Endometrium (tissue), 2 donors: Measurements from ENCODE around the gene GBE1.
A peak's percentile ranks its signal among the peaks of the same experiment; 100 is the strongest.
"Not testable (repeated sequence)": the region's sequence is repeated elsewhere in the genome, so short reads cannot be mapped to it uniquely, and the experiment has no call there.

Experiments used
- FAIRE-seq: peaks from 2 replicates; lab custom pipeline; 2012; peaks lifted over from hg19 to GRCh38; lab: Jason Lieb, UNC
- donor health status: control.
- donor health status: control.

GBE1 gene

GRCh38 chr3:81753416-81754027 is 7.9 kb downstream of the GBE1 start:
- FAIRE-seq: no peak

- no peak for FAIRE-seq
Observed at GRCh38 chr3:81752604-81753003, 8.8 kb downstream of the GBE1 start.

GRCh38 chr3:81749265-81749664 is 12.2 kb downstream of the GBE1 start:
- no peak for FAIRE-seq

- FAIRE-seq: not testable (repeated sequence)
Observed at GRCh38 chr3:81747280-81747679, 14.2 kb downstream of the GBE1 start.

- no peak for FAIRE-seq
Observed at GRCh38 chr3:81744366-81744765, 17.1 kb downstream of the GBE1 start.

- peak; percentile 89 for FAIRE-seq
Observed at GRCh38 chr3:81743096-81744025, 18.1 kb downstream of the GBE1 start.

- FAIRE-seq: no peak
Observed at GRCh38 chr3:81742581-81742980, 18.9 kb downstream of the GBE1 start.

- FAIRE-seq: no peak
Observed at GRCh38 chr3:81741216-81741615, 20.2 kb downstream of the GBE1 start.

GRCh38 chr3:81740731-81741130 is 20.7 kb downstream of the GBE1 start:
- FAIRE-seq: no peak

GRCh38 chr3:81735334-81735733 is 26.1 kb downstream of the GBE1 start:
- FAIRE-seq: no peak

GRCh38 chr3:81734742-81735141 is 26.7 kb downstream of the GBE1 start:
- no peak for FAIRE-seq

- no peak for FAIRE-seq
Observed at GRCh38 chr3:81732642-81733041, 28.8 kb downstream of the GBE1 start.

GRCh38 chr3:81728766-81729544 is 32.5 kb downstream of the GBE1 start:
- FAIRE-seq: no peak

- FAIRE-seq: no peak
Observed at GRCh38 chr3:81726735-81727134, 34.7 kb downstream of the GBE1 start.

- FAIRE-seq: peak; percentile 46
Observed at GRCh38 chr3:81726132-81726531, 35.3 kb downstream of the GBE1 start.

GRCh38 chr3:81723732-81724313 is 37.6 kb downstream of the GBE1 start:
- FAIRE-seq: peak; percentile 33

- no peak for FAIRE-seq
Observed at GRCh38 chr3:81718311-81718710, 43.1 kb downstream of the GBE1 start.

GRCh38 chr3:81716870-81717509 is 44.5 kb downstream of the GBE1 start:
- no peak for FAIRE-seq

GRCh38 chr3:81713031-81713430 is 48.4 kb downstream of the GBE1 start:
- no peak for FAIRE-seq

- FAIRE-seq: no peak
Observed at GRCh38 chr3:81709606-81710005, 51.8 kb downstream of the GBE1 start.

GRCh38 chr3:81707996-81708395 is 53.4 kb downstream of the GBE1 start:
- peak; percentile 57 for FAIRE-seq

- FAIRE-seq: no peak
Observed at GRCh38 chr3:81702126-81702525, 59.3 kb downstream of the GBE1 start.
